A549 (cell line): ENCODE data around the gene KIF4A. TPM values are rescaled to one million over a fixed set of nuclear protein-coding genes. Genes with fewer than 3 reads are reported as not detected.

ENCODE experiments used
- ATAC-seq, 2 experiments: fragments of 200-7000 bp in 1 of 2; fragments of >200 bp in 1 of 2; cut with Nextera tagmentation in 1 of 2; cut with Tn5 transposase in 1 of 2; 3 replicates each; pipeline versions ENCODE4 v1.8.0 to v1.9.1; 2018 to 2020; ENCODE audit warnings: mild to moderate bottlenecking in 1 of 2, moderate library complexity in 1 of 2
- CTCF ChIA-PET: fragments of 300-600 bp; sonication (Branson Sonifier 250); formaldehyde crosslinking; extraction: SDS; loops from one replicate; lab custom pipeline; 2021; ENCODE audit warnings: antibody characterized with exemption, inconsistent platforms; lab: Yijun Ruan, JAX
- POLR2A ChIA-PET: fragments of 350-600 bp; formaldehyde crosslinking; extraction: SDS; loops from one replicate; lab custom pipeline; 2021; ENCODE audit warnings: antibody characterized with exemption, inconsistent platforms; lab: Yijun Ruan, JAX
- DNase-seq, 2 experiments: peaks; one replicate each; pipeline versions ENCODE4 v3.0.0 to v3.0.0-alpha.2; 2011 to 2016; ENCODE audit warnings: low read depth in 1 of 2, low spot score in 1 of 2
- FAIRE-seq: peaks from 2 replicates; lab custom pipeline; 2011; peaks lifted over from hg19 to GRCh38; lab: Jason Lieb, UNC
- H3K27ac ChIP-seq, 2 experiments: fragments of >200 bp; sonication (Bioruptor Twin); formaldehyde crosslinking; 3 replicates each; pipeline ENCODE4 v1.5.1; 2016 to 2017
- H3K4me1 ChIP-seq: fragments of >200 bp; sonication (Bioruptor Twin); formaldehyde crosslinking; 3 replicates; pipeline ENCODE4 v1.6.1; 2016
- H3K4me2 ChIP-seq: fragments of >200 bp; sonication (Bioruptor Twin); formaldehyde crosslinking; 3 replicates; pipeline ENCODE4 v1.6.1; 2016
- H3K4me3 ChIP-seq: fragments of >200 bp; sonication (Bioruptor Twin); formaldehyde crosslinking; 3 replicates; pipeline ENCODE4 v1.5.1; 2016
- H3K9me3 ChIP-seq: fragments of >200 bp; sonication (Bioruptor Twin); formaldehyde crosslinking; 3 replicates; pipeline ENCODE4 v1.6.1; 2016
- ATOH8 ChIP-seq: fragments of 250-450 bp; sonication (Bioruptor Pico); IDR thresholded peaks from 2 replicates; pipeline ENCODE4 v1.5.0; 2020; ENCODE audit warnings: low read depth, mild to moderate bottlenecking, moderate library complexity
- CBX8 ChIP-seq: fragments of 200-600 bp; sonication (generic); IDR thresholded peaks from 2 replicates; pipeline ENCODE4 v1.6.1; 2016
- EHMT2 ChIP-seq: fragments of 200-600 bp; sonication (generic); IDR thresholded peaks from 2 replicates; pipeline ENCODE4 v1.6.1; 2016; ENCODE audit warnings: antibody characterized with exemption, low read depth, mild to moderate bottlenecking, moderate library complexity
- ELK1 ChIP-seq: fragments of 150-350 bp; IDR thresholded peaks from 2 replicates; pipeline ENCODE4 v1.6.1; 2014; ENCODE audit warnings: low read depth, mild to moderate bottlenecking, low read length
- FOSL2 ChIP-seq, 2 experiments: fragments of 450-650 bp in 1 of 2; fragments of >200 bp in 1 of 2; sonication (Bioruptor Twin) in 1 of 2; formaldehyde crosslinking; IDR thresholded peaks; 2 replicates each; pipeline versions ENCODE4 v1.5.0 to v1.6.1; 2016 to 2020; ENCODE audit warnings: mild to moderate bottlenecking in 1 of 2, moderate library complexity in 1 of 2
- HMGXB4 ChIP-seq: fragments of 250-450 bp; sonication (Bioruptor Pico); IDR thresholded peaks from 2 replicates; pipeline ENCODE4 v1.5.0; 2021; ENCODE audit warnings: mild to moderate bottlenecking, moderate library complexity, borderline replicate concordance
- HOXB5 ChIP-seq: fragments of 250-450 bp; sonication (Bioruptor Pico); IDR thresholded peaks from 2 replicates; pipeline ENCODE4 v1.5.0; 2020; ENCODE audit warnings: mild to moderate bottlenecking, moderate library complexity
- KDM1A ChIP-seq: fragments of 200-600 bp; sonication (generic); IDR thresholded peaks from 2 replicates; pipeline ENCODE4 v1.6.1; 2016; ENCODE audit warnings: low read depth, mild to moderate bottlenecking
- KDM5A ChIP-seq: fragments of 200-600 bp; sonication (generic); IDR thresholded peaks from 2 replicates; pipeline ENCODE4 v1.6.1; 2016; ENCODE audit warnings: antibody characterized with exemption, mild to moderate bottlenecking
- MAFK ChIP-seq: fragments of 450-650 bp; IDR thresholded peaks from 2 replicates; pipeline ENCODE4 v1.6.1; 2014; ENCODE audit not compliant: partially characterized antibody
- MAZ ChIP-seq: fragments of 150-350 bp; IDR thresholded peaks from 2 replicates; pipeline ENCODE4 v1.6.1; 2014; ENCODE audit warnings: antibody characterized with exemption, low read depth, low read length, borderline replicate concordance
- MYC ChIP-seq: IDR thresholded peaks from 2 replicates; pipeline ENCODE4 v1.6.1; 2012; ENCODE audit warnings: mild to moderate bottlenecking, inconsistent platforms, low read length, improper control_type of control experiment, borderline replicate concordance
- PHF8 ChIP-seq: fragments of 200-600 bp; sonication (generic); IDR thresholded peaks from 2 replicates; pipeline ENCODE4 v1.6.1; 2016; ENCODE audit warnings: low read depth, mild to moderate bottlenecking, antibody characterized with exemption, moderate library complexity, borderline replicate concordance
- POLR2A ChIP-seq: IDR thresholded peaks from 2 replicates; pipeline ENCODE4 v1.6.1; 2012; ENCODE audit warnings: mild to moderate bottlenecking, low read length
- POLR2AphosphoS2 ChIP-seq: conservative IDR thresholded peaks from 2 replicates; pipeline ENCODE4 v1.6.1; 2012; ENCODE audit warnings: low read length, improper control_type of control experiment, inconsistent platforms
- RAD21 ChIP-seq, 2 experiments: fragments of >200 bp in 1 of 2; sonication (Bioruptor Twin) in 1 of 2; formaldehyde crosslinking in 1 of 2; IDR thresholded peaks in 1 of 2; conservative IDR thresholded peaks in 1 of 2; 2 replicates in 1 of 2; 3 replicates in 1 of 2; pipeline ENCODE4 v1.6.1; 2012 to 2018; ENCODE audit warnings: inconsistent platforms in 1 of 2
- RCOR1 ChIP-seq: fragments of 150-350 bp; IDR thresholded peaks from 2 replicates; pipeline ENCODE4 v1.6.1; 2014; ENCODE audit warnings: antibody characterized with exemption, low read length, low read depth
- SMC3 ChIP-seq: fragments of >200 bp; sonication (Bioruptor Twin); formaldehyde crosslinking; IDR thresholded peaks from 3 replicates; pipeline ENCODE4 v1.6.1; 2018; ENCODE audit warnings: inconsistent platforms
- TFCP2L1 ChIP-seq: fragments of 250-450 bp; sonication (Bioruptor Pico); IDR thresholded peaks from 2 replicates; pipeline ENCODE4 v1.5.0; 2021; ENCODE audit warnings: mild to moderate bottlenecking
- TP53 ChIP-seq: fragments of 250-450 bp; sonication (Bioruptor Pico); IDR thresholded peaks from 2 replicates; pipeline ENCODE4 v1.5.0; 2021; ENCODE audit warnings: mild to moderate bottlenecking, moderate library complexity
- USF2 ChIP-seq: fragments of 450-650 bp; IDR thresholded peaks from 2 replicates; pipeline ENCODE4 v1.6.1; 2014; ENCODE audit warnings: antibody characterized with exemption
- ZNF302 ChIP-seq: fragments of 250-450 bp; sonication (Bioruptor Pico); IDR thresholded peaks from 2 replicates; pipeline ENCODE4 v1.9.0; 2021; ENCODE audit warnings: inconsistent platforms, mild to moderate bottlenecking, moderate library complexity
- WGBS: methylation state at CpG from one replicate; pipeline ENCODE4 v1.1.6; 2017; ENCODE audit errors: missing lambda C conversion rate; 5-methylcytosine and 5-hydroxymethylcytosine counted together
- polyA plus RNA-seq, 4 experiments: library from polyadenylated mRNA; depleted of rRNA in 3 of 4; stranded (reverse); fragments of >200 nt; fragmentation: RNase III in 1 of 4; extraction: RNeasy Plus Mini Kit Qiagen cat#74134 plus additional on column Dnase treatment in 1 of 4; gene quantifications; 2 replicates in 3 of 4; 3 replicates in 1 of 4; pipeline ENCODE4 v1.2.3, GENCODE V29; 2011 to 2017
- TF ChIP-seq, protein P1 (sequence below): fragments of >200 bp; sonication (Bioruptor Twin); formaldehyde crosslinking; IDR thresholded peaks from 2 replicates; pipeline ENCODE4 v1.6.1; 2016
- TF ChIP-seq, protein P2 (sequence below): fragments of >200 bp; sonication (Bioruptor Twin); formaldehyde crosslinking; IDR thresholded peaks from 3 replicates; pipeline ENCODE4 v1.5.1; 2016

Gene KIF4A
- polyA plus RNA-seq, 2 of the 4 experiments (the other 2 are of a cell fraction): 27.9 to 46.6 TPM

DNA sequence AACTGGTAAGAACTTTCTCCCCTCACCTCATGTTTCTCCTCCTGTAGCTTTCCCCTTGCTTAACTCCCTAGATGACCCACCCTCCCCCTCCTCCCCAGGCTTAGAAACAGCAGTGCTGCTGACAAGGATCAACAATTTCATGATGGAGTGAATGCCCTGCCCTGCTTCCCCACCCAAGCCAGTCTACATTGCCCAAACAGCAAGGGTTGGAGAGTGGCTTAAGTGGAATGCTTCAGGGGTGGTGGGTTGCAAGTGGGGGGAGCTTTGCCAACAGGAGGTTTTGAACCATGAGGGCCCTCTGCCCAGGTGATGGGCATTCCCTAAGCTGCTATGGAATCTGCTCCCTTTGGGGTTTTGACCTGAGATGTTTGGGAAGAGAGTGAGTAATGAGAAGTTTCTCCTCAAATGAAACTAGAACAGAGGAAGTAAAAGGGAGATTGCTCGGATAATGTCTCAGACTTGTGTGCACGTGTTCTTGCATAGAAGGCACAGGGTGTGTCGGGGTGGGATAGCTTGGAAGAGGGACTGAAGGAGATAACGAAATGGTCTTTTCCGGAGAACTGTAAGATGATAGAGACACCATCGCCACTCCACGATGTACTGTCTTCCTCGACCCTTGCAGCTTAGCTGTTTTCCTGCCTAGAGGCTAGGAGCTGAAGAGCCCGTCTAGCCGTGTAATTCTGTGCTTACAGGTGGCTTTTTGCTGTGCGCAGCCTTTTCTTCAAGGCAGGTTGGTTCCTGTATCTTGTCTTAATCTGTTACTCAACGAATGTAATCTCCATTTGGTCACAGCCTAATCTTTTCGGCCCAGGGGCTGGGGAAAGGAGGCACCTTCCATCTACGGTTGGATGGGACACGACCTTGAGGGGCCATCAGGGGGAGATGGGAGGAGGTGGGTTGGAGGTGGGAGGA is 143.3 kb downstream of the KIF4A start:
- ChIA-PET POLR2A (interaction anchor here (1.1 to 1.8 kb wide), 2 partner anchors 19 to 300 kb away, joined by 4 to 10 read pairs; partner anchors contain the start of gene IGBP1), CTCF (interaction anchor here (0.7 to 4.8 kb wide), 17 partner anchors 11 to 396 kb away, joined by 3 to 44 read pairs (median 3); partner anchors contain the start of genes DLG3, GDPD2 and IGBP1)
- FAIRE-seq (peak; percentile 46), DNase-seq (no peak), ATAC-seq (no peak)
- Histone ChIP-seq H3K27ac (peak overlapping the region; percentile 78 to 88), H3K9me3 (no peaks in the 10 kb centered on the region), H3K4me1 (peaks cover 9% of the 10 kb centered on the region; the same call in 1 of the 3 replicates), H3K4me2 (peak overlapping the region; percentile 95), H3K4me3 (peak overlapping the region; percentile 72)
- WGBS: 77% methylated on average over 15 of the region's 15 CpGs
- TF ChIP-seq ELK1 (no peak), TFCP2L1 (CRISPR knock-in tag) (no peak), ZNF302 (no peak), MAFK (no peak), POLR2AphosphoS2 (no peak), EHMT2 (no peak), RCOR1 (no peak), MAZ (no peak), KDM1A (no peak), MYC (no peak), HMGXB4 (CRISPR knock-in tag) (no peak), CBX8 (no peak), FOSL2 (IDR thresholded peaks at IDR 0.05) (no peak), FOSL2 (CRISPR knock-in tag; IDR thresholded peaks at IDR 0.05) (no peak), TP53 (CRISPR knock-in tag) (no peak), HOXB5 (no peak)
- TF ChIP-seq, protein P1, sequence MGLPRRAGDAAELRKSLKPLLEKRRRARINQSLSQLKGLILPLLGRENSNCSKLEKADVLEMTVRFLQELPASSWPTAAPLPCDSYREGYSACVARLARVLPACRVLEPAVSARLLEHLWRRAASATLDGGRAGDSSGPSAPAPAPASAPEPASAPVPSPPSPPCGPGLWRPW: no peak
- TF ChIP-seq, protein P2, sequence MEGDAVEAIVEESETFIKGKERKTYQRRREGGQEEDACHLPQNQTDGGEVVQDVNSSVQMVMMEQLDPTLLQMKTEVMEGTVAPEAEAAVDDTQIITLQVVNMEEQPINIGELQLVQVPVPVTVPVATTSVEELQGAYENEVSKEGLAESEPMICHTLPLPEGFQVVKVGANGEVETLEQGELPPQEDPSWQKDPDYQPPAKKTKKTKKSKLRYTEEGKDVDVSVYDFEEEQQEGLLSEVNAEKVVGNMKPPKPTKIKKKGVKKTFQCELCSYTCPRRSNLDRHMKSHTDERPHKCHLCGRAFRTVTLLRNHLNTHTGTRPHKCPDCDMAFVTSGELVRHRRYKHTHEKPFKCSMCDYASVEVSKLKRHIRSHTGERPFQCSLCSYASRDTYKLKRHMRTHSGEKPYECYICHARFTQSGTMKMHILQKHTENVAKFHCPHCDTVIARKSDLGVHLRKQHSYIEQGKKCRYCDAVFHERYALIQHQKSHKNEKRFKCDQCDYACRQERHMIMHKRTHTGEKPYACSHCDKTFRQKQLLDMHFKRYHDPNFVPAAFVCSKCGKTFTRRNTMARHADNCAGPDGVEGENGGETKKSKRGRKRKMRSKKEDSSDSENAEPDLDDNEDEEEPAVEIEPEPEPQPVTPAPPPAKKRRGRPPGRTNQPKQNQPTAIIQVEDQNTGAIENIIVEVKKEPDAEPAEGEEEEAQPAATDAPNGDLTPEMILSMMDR: no peak

- DNase-seq (peak; percentile 53 to 70), FAIRE-seq (peak; percentile 54), ATAC-seq (peak; percentile 70 to 84)
- ChIA-PET CTCF (interaction anchor here (0.7 to 4.8 kb wide), 14 partner anchors 10 to 396 kb away, joined by 3 to 44 read pairs (median 3); partner anchors contain the start of genes DLG3, GDPD2 and IGBP1), POLR2A (interaction anchor here (0.8 to 1.8 kb wide), 4 partner anchors 10 to 301 kb away, joined by 3 to 10 read pairs (median 4); partner anchors contain the start of gene IGBP1)
- Histone ChIP-seq H3K4me3 (peak overlapping the region; percentile 72), H3K4me1 (peaks cover 9% of the 10 kb centered on the region; the same call in 1 of the 3 replicates), H3K27ac (peak overlapping the region; percentile 78 to 88), H3K9me3 (no peaks in the 10 kb centered on the region), H3K4me2 (peak overlapping the region; percentile 95)
- under 1% methylated on average over 24 of the region's 37 CpGs for WGBS
- TF ChIP-seq, protein P1: no peak
- TF ChIP-seq, protein P2: peak; percentile 65
- no peak for TF ChIP-seq USF2
- TF ChIP-seq RAD21 (conservative IDR thresholded peaks at IDR 0.05 in 1 of 2, IDR thresholded peaks at IDR 0.05 in 1 of 2): peak; percentile 50 to 66
- peak; percentile 66; the same call in 1 of the 2 replicates for TF ChIP-seq PHF8
- TF ChIP-seq KDM5A: peak; percentile 26; the same call in 1 of the 2 replicates
- 0 out of 2 replicates have a peak, but pooled peaks have one; percentile 52 for TF ChIP-seq ATOH8
- TF ChIP-seq POLR2A: no peak
- TF ChIP-seq SMC3: peak; percentile 54
- TF ChIP-seq EHMT2: no peak
Observed at GRCh38 chrX:70433848-70434351, 144.0 kb downstream of the KIF4A start.
